ENCODE data around the gene TMPRSS12.
"Not testable (repeated sequence)": the region's sequence is repeated elsewhere in the genome, so short reads cannot be mapped to it uniquely, and the experiment has no call there.

TMPRSS12 gene

DNA sequence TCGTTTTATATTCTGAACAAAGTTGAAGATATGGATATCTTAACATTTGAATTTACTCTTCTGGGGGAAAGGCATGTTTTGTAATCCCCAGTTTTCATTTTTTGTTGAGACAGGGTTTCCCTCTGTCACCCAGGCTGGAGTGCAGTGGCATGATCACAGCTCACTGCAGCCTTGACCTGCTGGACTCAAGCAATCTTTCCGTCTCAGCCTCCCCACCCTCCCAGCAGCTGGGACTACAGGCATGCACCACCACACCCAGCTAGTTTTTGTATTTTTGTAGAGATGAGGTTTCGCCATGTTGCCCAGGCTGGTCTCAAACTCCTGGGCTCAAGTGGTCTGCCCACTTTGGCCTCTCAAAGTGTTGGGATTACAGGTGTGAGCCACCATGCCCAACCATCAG lies 84.2 kb downstream of the TMPRSS12 start:
- DNase-seq (ENCODE audit: low spot score) = not testable (repeated sequence)

DNA sequence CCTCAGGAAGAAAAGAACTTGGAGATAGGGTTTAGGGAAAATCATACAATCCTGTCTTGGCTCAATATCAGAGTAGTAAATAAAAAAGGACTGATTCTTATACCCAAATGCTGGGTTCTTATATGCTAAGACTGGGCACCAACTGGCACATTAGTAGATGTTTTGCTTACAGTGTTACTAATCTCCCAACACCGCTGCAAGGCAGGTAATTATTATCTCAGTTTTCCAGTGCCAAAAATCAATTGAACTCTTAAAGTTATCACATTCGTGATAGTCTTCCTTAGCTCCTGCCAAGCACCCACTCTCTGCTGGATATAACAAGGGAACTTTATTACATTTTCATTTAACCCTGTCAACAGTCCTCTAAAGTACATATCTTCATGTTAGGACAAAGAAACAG lies 84.6 kb downstream of the TMPRSS12 start:
- no peak for DNase-seq (ENCODE audit: low spot score)

DNA sequence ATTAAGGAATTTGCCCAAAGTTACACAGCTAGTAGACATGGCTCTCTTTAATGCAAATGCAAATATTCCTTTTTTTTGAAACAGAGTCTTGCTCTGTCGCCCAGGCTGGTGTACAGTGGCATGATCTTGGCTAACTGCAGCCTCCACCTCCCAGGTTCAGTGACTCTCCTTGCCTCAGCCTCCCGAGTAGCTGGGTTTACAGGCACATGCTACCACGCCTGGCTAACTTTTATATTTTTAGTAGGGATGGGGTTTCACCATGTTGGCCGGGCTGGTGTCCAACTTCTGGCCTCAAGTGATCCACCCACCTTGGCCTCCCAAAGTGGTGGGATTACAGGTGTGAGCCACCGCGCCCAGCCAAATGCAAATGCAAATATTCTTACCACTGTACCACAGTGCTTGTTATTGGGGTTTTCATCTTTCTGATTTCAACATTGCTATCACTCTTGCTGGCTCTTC lies 85.1 kb downstream of the TMPRSS12 start:
- DNase-seq (ENCODE audit: low spot score) = no peak

DNA sequence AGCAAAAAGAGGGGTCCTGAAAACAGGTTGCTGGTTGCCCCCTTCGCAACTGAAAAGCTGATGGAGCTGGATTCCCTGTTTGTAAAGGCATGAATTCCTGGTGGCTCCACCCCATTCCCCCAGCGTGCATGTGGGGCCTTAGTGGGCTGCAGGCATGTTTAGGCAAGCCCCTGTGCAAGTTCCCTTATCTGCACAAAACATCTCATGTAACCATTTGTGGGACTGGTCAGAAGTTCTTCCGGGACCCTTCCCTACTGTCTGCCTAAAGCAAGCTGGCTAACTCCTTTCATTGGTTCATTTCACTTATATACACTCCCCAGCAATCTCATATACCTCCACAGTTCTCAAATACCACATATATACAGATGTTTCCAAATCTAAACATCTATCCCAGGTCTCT lies 85.7 kb downstream of the TMPRSS12 start:
- DNase-seq (ENCODE audit: low spot score) = no peak

DNA sequence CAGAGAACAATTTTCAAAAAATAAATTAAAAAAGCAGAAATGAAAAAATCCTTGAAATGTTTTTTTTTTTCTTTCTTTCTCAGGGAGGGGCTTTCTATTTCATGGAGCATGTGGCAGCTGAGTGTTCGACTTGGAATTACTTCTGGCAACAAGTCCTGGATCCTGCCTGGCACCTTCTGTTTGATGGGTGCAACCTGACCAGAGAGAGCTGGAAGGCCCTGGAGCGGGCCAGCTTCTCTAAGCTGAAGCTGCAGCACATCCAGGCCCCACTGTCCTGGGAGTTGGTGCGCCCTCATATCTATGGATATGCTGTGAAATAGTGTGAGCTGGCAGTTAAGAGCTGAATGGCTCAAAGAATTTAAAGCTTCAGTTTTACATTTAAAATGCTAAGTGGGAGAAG lies 87.1 kb downstream of the TMPRSS12 start:
- DNase-seq (ENCODE audit: low spot score) = no peak

DNA sequence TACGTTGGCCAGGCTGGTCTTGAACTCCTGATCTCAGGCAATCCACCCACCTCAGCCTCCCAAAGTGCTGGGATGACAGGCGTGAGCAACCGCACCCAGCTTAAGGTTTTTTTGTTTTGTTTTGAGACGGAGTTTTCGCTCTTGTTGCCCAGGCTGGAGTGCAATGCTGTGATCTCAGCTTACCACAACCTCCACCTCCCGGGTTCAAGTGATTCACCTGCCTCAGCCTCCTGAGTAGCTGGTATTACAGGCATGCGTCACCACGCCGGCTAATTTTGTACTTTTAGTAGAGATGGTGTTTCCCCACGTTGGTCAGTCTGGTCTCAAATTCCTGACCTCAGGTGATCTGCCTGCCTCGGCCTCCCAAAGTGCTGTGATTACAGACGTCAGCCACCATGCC lies 87.8 kb downstream of the TMPRSS12 start:
- not testable (repeated sequence) for DNase-seq (ENCODE audit: low spot score)

DNA sequence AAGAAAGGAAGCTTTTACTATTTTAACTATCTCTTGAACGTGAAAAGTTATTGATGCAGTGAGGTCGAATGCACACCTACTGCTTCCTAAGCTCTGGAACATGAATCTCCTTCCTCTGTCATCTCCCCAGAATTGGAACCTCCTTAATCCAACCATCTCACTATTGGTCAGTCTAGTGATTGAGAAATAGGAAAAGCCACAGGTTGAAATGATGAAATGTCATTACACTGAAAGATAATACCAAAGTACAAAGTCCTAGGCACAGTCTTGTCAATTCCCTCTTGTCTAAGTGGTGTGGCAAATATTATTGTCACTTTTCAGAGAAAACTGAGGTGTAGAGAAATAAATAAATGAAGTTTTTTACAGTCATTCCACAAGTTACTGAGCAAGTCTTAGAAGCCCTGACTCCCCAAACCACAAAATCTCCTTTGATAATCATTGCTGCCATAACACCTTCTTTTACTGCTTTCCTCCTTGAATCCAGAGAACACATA lies 90.1 kb downstream of the TMPRSS12 start:
- DNase-seq (ENCODE audit: low spot score) = peak; percentile 45

DNA sequence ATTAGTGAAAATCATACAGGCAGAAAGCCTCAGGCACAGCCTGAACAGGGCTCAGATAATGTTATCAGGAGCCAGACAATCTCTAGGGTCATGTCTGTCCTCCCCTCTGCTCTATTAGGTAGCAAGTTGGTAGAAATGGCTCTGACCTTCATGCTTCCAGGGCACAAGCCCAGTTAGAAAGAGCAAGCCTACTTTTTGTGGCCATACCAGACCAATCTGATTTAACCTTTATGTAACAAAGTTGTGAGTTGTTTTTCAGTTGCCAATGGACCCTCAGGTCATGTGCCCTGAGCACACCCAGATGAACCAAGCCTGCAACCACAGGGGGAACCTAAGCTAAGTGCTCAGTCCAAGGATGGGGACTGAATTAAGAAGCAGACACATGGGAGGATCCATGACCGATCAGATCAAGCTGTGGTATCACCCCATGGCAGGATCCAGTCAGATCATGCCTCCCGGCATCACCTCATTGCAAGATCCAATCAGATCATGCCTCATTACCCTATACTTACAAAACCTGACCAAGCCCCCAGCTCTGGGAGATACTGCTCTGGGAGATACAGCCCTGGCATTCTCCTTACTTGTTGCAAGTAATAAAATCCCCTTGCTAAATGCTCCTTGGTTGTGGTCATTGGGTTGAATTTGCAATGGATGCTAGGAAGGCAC lies 90.9 kb downstream of the TMPRSS12 start:
- DNase-seq (ENCODE audit: low spot score) = no peak

DNA sequence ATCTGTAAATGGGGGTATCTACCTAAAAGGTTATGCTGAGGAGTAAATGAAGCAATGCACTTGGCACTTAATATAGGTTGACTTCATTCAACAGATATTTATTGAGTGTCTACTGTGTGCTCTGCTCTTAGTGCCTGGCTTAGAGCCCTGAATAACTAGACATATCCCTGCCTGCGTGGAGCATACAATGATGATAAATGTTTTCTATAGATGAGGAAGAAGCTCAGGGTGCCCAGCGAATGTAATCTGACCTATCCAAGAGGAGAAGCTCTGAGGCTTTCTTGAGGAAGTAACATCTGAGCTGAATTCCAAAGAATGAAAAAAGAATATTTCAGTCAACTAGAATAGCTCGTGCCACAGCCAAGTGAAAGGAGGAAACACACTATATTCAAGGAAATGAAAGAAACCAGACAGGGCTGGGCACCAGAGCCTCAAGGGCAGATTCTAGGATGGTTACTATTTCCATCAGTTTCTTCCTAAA lies 91.7 kb downstream of the TMPRSS12 start:
- DNase-seq (ENCODE audit: low spot score) = no peak

DNA sequence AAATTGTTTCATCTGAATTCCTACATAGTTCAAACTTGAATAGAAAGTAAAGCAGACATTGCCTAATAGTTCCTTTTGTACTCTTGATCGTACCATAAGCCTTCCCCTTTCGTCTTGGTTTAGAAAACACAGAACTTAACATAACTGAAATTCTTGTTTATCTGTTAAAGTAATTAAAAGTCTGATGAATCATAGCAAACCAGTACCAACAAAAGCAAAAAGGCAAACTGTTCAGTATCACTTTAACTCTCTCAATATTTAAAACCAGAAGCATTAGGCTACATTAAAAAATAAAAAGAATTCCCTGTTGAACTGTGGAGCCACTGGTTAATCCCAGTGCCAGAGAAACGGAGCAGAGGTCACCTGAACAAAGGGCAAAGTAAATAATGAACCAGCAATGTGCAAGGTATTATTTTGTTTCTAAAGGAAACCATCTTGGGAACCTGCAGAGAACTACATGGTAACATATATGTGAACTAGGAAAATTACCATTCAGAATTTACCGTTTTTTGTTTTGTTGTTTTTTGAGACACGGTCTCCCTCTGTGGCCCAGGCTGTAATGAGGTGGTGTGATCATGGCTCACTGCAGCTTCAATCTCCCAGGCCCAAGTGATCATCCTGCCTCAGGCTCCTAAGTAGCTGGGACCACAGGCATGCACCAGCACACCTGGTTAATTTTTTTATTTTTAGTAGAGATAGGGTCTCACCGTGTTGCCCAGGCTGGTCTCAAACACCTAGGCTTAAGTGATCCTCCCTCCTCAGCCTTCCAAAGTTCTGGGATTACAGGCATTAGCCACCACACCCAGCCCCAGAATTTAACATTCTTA lies 92.5 kb downstream of the TMPRSS12 start:
- DNase-seq (ENCODE audit: low spot score) = peak; percentile 57

DNA sequence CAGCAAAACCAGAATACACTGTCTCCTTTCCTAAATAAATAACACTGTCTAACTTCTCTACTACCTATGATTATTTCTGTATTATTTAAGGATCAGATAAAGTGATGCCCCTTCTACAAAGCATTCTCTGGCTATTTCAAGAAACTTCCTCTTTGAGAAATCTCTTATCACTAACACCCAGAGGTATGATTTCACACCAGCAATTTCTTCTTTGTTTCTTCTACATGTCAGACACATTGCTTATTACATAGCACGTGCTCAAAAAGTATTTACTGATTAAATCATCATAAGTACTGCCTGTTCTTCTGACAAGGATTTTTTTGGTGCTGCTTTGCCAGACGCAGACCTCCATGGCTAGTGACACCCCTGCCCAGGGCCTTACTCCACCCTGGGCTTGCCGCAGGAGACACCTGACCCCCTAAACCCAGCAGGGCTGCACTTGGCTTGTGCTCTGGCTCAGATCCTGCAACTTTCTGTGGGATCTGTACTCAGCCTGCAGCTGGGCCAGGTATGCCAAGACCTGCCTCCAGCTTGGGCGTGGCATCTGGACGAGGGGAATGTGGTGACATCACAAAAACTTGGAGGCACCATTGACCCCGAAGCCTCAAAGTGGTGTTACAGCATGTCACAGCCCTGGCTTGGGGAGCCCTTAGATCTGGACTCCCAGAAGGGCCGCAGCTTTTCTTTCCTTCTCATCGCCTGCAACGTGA lies 94.2 kb downstream of the TMPRSS12 start:
- DNase-seq (ENCODE audit: low spot score) = no peak
